HG03460 (cell line): ENCODE results near the gene CTBP2.

Experiments used
- ATAC-seq: cut with Tn5 transposase; IDR thresholded peaks from one replicate; pipeline ENCODE4 v1.9.1; 2021; ENCODE audit not compliant: unreplicated experiment

Gene CTBP2

DNA sequence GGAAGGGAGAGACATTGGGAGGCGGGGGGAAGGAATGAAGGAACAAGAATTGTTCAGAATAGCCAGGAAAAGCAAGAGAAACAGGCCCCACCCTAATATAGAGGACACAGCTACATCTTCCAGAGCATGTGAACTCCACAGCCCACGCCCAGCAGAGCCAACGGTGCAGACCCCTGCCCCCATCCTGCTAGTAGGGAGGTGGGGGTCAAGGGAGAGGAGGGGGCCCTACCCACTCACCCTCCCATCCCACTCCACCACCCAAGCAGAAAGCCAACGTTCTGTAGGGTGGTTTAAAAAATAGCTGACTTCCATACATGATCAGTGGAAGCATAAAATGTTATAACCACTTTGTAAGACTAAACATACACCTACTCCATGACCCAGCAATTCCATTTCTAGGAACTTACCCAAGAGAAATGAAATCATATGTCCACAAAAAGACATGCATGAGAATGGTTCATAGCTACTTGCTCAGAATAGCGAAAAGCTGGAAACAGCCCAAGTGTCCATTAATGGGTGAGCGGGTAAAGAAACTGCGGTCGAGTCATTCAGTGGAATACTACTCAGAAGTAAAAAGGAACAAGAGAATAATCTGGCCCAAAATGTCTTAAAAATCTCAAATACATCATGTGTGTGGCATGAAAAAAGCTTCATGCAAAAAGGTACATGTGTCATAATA lies 31.8 kb downstream of the CTBP2 start:
- no peak for ATAC-seq

DNA sequence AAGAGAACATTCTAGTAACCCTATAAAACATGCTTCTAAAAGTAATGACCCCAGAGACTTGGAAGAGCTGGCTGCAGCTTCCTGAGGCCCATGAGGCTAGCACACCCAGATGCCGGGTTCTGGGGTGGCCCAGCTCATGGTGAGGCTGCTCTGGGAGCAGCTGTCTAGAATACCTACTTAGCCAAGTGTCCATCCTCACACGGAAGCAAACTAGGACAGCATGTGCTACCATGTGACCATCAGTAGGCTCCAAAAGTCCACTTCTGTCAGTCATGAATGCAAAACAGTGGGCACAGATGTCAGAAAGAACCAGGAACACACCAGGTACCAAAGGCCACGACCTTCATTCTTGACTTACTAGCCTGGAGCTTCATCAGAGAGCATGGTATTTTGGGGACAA lies 32.4 kb downstream of the CTBP2 start:
- ATAC-seq: no peak

DNA sequence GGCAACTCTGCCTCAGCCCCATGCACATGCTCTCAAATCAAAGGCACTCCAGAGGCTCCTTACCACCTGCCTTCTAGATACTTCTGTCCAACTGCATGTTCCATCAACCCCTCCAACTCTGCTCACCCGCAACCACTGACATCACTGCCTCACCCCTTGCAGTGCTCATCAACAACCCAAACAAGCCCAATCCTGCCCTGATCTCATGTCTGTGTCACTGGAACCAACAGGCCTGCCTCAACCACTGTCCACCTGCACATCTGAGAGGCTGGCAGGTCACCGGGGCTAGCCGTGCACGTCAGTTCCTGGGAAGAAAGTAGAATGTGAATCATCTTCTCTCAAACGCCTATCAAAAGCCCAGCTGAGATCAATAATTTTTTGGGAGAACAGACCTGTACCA lies 33.3 kb downstream of the CTBP2 start:
- no peak for ATAC-seq

DNA sequence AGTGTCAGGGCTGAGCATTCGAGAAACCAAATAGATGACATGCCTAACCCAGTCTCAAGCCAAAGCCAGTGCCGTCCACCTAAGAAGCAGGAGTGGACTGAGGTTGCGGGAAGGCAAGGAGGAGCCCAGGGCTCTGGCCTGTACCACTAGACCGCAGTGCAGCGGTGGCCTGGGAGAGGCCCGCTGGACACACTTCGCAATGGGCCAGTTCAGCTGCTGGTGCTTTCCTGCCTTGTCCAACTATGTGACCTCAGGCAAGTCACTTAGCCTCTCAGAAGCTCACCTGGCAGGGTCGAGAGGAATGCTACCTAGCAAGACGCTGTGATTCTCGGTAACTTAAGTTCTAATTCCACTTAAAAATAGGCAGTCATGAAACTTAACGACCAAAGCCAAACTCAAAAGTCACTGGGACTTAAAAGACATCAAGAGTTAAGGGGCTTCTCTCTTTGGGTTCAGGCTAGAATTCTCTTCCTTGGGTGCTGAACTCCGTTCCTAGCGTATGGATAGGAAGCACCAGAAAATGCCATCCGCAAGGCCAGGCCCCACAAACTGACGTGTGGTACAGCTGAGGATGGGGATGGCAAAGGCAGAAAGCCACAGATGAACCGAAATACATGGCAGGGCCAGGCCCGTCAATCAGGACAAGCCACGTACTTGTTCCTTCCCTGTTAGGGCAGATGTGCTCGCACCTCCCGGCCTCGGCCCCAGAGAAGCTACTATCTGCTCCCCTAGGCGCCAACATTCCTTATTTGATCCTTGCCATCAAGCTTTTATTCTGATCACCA lies 34.2 kb downstream of the CTBP2 start:
- ATAC-seq: no peak

DNA sequence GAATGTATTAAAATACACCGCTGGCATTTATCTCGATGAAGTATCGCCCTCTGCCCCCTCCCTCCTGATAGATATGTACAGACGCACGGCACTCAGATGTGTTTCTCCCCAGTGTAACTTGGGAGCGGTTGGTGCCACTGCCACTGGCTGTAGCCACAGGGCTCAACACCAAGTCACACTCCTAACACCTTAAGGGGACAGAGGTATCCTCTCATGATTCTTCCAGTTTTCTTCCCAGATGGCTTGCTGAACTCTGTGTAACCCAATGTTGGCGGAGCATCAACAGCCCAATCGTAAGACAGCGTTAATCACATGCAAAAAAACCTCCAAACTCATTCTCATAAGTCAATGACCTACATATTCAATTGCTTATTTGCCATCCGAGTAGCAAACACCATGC lies 35.5 kb downstream of the CTBP2 start:
- ATAC-seq: no peak

DNA sequence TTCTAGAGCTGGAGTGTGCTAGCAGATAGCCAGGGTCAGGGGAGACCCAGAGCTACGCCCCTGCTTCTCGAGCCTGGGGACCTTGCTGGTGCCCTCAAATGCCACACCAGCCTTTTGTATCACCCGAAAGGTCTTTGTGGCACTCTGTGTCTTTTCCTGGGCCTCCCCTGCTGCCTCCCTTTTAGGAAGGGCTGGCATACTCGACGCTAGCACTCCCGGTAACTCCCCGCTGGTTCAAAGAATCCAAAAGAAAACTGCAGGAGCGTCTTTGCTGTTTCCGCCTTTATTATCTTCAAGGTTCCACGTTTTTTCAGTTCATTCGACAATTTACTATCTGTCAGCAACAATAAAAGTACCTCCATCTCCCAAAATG lies 36.3 kb downstream of the CTBP2 start:
- ATAC-seq: no peak

DNA sequence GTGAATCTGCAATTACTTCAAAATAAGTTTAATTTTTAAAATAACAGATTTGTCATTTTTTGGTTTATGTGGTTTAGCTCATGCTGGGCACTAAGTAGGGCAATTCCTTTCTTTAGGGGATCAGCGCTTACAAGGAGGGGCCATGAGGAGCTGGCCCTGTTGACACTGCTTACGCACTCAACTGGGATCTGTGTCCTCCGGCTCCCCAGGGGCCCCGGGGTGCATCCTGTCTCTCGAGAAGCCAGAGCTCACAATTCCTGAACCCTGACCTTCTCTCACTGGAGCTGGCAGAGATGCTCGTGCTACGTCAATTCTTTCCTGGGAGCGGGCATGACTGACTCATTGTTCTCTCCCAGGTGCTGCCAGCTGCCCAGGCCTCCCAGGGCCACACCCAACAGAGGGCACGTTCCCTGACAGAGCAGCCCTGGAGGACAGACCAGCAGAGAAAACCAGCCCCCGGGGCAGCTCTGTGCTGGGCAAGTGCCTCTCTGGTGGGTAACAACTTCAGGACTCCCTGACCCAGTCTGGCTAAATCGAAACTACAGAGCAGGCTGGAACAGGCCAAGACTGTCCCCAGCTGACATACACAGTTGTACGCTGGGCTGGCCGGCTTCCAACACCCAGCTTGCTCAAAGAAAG lies 36.8 kb downstream of the CTBP2 start:
- ATAC-seq: no peak

DNA sequence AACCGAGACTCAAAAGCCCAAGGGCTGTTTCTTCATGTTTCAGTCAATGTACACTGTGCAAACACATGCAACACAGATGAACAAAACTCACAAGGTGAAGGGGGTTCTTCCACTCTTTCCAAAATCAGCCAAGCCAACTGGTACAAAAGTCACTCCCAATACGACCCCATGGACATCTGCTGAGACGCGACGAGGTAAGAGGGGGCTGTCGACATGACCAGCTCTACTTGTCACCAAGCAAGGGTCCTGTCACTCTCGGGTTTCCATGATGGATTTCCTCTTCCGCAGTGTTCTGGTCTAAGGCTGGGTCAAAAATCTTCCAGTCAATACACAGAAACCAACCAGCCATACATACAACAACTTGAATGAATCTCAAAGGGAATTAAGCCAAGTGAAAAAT lies 37.8 kb downstream of the CTBP2 start:
- no peak for ATAC-seq

DNA sequence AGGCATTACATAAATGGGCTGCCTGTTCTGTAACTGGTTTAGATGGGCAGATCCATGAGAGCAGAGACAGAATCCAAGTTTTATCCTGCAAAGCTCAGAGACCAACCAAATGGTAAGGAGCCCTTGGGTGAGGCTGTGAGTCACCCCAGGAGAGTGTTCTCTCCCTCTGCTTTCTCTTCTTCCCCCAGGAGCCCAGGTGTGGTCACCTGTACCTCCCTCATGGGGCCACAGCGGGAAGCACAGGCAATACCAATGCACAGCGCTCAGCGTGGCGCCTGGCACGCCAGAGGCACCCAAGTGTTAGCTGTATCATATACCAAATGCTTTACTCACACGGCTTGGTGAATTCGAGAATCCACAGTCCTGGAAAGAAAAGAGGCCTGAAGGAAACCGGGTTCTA lies 39.4 kb downstream of the CTBP2 start:
- ATAC-seq: no peak

DNA sequence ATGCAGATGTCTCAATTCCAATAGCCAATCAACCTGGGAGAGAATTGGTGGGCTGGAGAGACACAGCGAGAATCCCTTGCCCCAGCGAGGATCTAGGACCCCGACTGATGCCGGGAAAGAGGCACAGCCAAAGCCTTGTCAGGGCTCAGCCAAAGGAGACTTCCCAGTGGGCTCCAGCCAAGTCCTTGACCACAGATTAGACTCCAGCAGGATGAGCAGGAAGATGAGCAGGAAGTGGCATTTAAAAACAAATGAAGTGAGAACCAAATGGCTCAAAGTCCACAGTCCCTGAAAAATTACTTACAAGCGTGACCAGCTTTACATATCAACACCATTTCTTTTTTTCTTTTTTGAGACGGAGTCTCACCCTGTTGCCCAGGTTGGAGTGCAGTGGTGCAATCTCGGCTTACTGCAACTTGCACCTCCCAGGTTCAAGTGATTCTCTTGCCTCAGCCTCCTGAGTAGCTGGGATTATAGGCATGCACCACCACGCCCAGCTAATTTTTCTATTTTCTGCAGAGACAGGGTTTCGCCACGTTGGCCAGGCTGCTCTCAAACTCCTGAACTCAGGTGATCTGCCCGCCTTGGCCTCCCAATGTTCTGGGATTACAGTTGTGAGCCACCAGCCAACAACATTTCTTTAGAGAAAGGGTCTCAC lies 40.2 kb downstream of the CTBP2 start:
- ATAC-seq: no peak

DNA sequence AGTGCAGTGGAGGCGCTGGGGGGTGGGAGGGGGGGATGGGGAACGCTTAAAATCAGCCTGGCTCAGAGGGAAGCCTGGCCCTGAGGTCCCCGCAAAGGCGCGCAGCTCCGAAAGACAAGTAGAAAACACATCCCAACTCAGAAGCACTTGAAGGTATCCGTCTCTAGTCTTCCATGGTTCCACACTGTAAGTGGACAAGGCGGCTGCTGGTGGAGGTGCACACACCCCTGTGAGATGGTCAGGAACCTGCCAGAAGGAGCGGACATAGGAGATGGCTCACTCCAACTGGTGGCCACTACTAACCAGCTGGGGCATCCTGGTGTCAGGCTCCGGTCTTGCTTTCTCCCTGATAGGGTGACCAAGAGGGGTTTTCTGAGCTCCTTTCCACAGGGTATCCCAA lies 41.7 kb downstream of the CTBP2 start:
- ATAC-seq: no peak

DNA sequence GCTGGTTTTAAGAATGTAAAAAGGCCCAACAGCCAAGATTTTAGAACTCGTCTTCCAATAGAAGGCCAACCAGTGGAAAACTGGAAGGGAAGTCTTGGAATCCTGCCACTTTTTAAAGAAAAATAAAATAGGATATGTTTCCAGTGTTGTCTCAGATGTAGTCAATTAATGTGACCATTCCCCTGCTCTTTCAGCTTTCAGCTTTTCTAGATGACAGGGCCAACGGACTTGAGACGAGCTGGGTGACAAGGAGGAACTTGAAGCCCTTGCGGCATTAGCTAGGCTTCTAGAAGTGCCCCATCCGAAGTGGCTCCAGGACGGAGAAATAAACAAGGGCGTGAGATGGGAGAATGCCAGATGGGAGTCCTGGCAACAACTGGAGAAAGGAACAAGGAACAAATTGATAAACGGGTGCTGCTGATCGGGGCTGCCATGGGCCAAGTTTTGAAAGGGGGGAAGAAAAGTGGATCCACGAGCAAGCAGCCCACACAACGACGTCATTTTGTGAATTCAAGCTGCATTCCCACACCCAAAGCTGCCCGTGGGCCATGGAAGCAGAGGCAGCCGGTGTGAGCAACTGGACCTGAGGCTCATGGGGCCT lies 42.3 kb downstream of the CTBP2 start:
- no peak for ATAC-seq

DNA sequence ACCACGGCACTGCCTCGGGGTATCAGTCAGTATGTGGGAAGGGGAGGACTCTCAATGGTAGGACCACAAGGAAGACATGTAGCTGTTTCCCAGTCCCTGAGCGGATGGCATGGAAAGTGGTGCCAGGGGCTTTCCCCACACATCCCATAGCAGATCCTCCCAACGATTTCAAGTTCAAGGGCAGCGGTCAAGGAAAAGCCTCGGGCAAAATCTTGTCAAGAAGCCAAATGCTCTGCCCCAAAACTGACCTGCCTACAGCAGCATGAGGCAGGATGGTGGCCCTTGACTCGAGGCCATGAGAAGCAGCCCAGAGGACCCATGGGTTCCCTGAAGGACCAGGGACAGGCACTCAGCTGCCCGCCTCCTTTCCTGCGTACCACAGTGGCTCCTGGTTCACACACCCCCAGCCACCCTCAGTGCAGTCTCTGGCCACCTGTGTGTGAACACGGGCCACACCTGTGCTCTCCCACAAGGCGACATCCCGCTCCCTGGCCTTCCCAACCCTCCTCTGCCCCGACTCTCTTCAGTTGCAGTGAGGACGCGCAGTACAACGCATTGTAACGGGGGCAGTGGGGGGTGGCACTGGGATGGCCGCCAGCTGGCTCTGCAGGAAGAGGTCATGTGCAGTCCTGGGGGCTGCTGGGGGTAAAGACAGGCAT lies 43.6 kb downstream of the CTBP2 start:
- no peak for ATAC-seq

DNA sequence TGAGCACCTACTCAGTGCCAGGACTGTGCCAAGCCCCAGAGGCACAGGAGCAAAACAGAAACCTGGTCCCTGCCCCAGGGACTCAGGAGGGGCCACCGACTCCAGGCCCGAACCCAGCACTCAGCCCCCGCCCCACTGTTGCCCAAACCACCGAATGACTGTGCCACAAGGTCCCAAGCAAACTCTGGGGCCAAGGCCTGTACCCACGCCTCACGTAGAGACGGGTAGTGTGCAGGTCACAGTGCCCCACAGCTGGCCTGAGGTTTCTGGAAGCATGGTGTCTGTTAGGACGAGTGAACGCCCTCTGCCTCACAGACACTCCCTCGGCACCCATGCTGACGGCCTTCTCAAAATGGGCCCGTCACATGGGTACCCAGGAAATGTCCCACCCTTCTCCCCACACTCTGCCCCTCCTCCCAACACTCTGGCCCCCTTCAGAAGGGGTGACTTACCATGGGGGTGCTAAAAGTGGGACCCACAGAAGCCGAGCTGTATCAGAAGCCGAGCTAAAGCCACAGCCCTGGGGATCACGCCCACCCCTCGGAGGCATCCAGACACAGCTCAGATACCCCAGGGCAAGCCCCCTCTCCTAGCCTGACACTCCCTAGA lies 44.2 kb downstream of the CTBP2 start:
- ATAC-seq: no peak

DNA sequence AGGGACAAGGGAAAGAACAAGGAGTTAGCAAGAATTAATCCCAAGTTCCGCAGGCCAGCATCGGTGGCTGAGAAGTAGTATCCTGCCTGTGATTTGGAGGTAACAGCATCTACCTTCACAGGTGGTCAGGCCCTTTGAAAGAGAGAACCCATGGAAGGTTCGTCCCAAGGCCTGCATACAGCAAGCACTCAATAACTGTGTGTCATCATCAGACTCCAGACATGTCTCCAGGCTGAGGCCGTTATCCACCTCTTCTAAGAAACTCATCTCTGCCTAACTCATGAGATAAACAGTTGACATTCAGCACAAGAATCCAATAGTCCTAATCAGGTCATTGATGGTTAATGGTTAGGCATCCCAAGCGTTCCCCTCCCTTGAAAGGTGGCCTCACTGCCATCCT lies 45.0 kb downstream of the CTBP2 start:
- ATAC-seq: no peak

DNA sequence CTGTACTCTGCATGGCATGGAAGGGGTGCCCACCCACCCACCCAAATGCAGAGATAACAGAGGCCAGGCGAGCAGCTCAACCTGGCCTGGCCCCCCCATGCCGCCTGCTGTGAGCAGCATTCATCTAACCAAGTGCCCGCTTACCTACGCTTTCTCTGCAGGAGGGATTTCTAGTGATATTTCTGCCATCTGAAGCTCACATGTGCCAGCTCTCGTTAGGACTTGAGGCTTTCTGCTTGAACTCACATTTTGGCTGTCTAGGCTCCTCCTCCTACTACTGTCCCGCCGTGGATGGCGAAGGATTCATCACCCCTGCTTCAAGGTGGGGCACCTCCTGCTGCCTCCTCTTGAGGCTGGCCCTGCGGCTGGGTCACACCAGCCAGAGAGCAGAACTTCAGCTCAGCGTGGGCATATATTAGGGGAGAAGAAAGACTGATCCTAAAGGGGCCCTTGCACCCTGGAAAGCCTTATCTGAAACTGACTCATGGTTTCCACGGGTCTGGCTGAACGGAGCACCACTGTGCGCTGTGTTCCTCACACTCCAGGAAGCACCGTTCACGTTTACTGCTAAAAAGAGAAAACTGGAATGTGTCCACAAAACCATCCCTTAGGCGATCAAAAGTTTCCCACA lies 45.5 kb downstream of the CTBP2 start:
- no peak for ATAC-seq

DNA sequence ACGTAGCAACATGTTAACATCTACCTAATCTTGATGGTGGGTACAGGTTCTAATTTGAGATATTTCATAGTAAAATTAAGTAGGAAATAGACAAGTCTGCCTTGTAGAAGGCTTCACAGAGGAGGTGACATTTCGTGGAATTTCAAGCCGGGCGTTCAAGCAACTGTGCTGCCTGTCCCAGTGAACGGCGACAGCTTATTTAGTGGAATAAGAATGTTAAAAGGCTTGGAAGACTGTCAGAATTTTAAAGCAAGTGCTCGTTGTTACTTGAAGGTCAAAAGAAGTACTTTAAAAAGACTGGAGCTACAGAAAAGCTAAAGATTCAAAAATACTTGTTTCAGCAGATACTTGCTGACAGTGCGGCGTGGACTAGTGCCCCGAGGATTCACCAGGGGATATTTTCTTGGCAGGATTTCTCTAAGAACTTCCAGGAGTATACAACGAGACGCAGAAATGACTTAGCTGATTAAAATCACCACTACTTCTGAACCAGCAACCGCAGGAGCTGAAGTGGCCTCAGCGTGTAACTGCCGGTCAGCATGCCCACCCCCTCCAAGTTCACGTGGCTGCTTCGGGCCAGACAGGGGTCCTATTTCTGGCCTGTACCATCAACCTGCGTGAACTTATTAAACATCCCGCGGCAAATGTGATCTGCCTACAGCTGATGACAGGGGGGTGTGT lies 46.5 kb downstream of the CTBP2 start:
- ATAC-seq: no peak

DNA sequence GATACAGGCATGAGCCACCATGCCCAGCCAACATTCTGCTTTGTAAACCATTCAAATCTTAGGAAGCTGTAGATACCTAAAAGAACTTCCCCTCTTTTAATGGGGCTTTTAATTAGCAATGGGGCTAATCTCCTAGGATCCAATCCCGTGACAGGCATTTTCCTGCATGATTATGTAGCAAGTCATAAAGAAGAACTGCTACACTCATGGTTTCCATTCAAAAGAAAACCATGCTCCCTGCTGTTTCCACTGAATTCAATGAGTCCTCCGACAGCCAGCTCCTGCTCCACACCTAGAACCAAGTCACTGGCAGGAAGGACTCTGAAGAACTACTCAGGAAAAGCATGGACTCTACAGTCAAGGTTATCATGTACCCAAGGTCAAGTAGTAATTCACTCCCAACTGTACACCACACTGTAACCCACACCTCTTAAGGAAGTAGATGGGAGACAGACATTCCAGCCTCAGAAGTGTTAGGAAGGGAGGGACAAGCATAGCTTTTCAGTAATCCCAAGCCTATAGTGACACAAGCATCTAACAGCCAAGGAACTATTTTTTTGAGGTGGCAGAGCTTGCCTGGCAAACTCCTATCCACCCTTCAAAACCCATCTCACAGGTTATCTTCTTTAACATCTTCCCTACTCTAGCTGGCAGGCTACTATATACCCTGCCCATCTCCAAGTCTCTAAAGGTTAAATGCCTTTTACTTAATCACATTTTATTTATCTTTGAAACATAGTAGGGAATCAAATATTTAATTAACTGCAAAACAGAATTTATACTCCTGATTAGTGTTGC lies 47.5 kb downstream of the CTBP2 start:
- ATAC-seq: no peak
